Stomach (tissue), 9 donors: ENCODE data around the gene NTM. TPM values are rescaled to one million over a fixed set of nuclear protein-coding genes. Genes with fewer than 3 reads are reported as not detected.

Experiments used
- DNase-seq, 2 donors: peaks; one replicate each; pipeline versions ENCODE4 v3.0.0 to v3.0.0-alpha.2; 2013 to 2019
- H3K27ac ChIP-seq, 5 donors: fragments of 200-600 bp in 4 of 5; sonication (generic) in 4 of 5; one replicate each; pipeline ENCODE4 v1.5.1; 2013 to 2019; ENCODE audit warnings: mild to moderate bottlenecking in 1 of 5, moderate library complexity in 1 of 5
- H3K27me3 ChIP-seq, 3 donors: fragments of 200-600 bp; sonication (generic); one replicate each; pipeline ENCODE4 v1.5.1; 2017 to 2019; ENCODE audit warnings: mixed run types in 1 of 3
- H3K36me3 ChIP-seq, 4 donors: fragments of 200-600 bp; sonication (generic); 1 replicate in 3 of 4; 2 replicates in 1 of 4; pipeline ENCODE4 v1.5.1; 2016 to 2019
- H3K4me1 ChIP-seq, 4 donors: fragments of 200-600 bp; sonication (generic); one replicate each; pipeline ENCODE4 v1.5.1; 2016 to 2019
- H3K4me3 ChIP-seq, 4 donors: fragments of 200-600 bp; sonication (generic) in 3 of 4; one replicate each; pipeline ENCODE4 v1.5.1; 2016 to 2019; ENCODE audit warnings: mild to moderate bottlenecking in 1 of 4
- H3K9me3 ChIP-seq, 4 donors: fragments of 200-600 bp; sonication (generic); one replicate each; pipeline ENCODE4 v1.5.1; 2016 to 2019
- EP300 ChIP-seq: sonication (generic); formaldehyde crosslinking; IDR thresholded peaks from one replicate; pipeline ENCODE4 v1.6.1; 2017; ENCODE audit warnings: antibody characterized with exemption
- POLR2A ChIP-seq, 4 donors: fragments of 450-650 bp; IDR thresholded peaks; one replicate each; pipeline ENCODE4 v1.6.1; 2016; ENCODE audit warnings: antibody characterized with exemption in 4 of 4, control low read depth in 2 of 4, mild to moderate bottlenecking in 1 of 4, moderate library complexity in 1 of 4
- POLR2AphosphoS5 ChIP-seq, 3 donors: sonication (generic); formaldehyde crosslinking; IDR thresholded peaks; one replicate each; pipeline ENCODE4 v1.6.1; 2016; ENCODE audit warnings: antibody characterized with exemption in 3 of 3
- WGBS, 5 donors: extraction: QIAGEN DNeasy Blood & Tissue Kit in 3 of 5; methylation state at CpG; one replicate each; pipeline versions ENCODE4 v1.1.5 to v1.1.7; 2013 to 2018; 5-methylcytosine and 5-hydroxymethylcytosine counted together
- intact Hi-C: fragments of 100-400 bp; cut with DNase I; formaldehyde crosslinking; loops from one replicate; pipeline ENCODE4 v1.15.1; 2023; ENCODE audit warnings: low total_unique reads
- polyA plus RNA-seq, 3 donors: library from polyadenylated mRNA; stranded (reverse); fragments of 200-250 nt; gene quantifications; one replicate each; pipeline ENCODE4 v1.2.3, GENCODE V29; 2013
- total RNA-seq, 5 donors: library from RNA; depleted of rRNA; stranded (reverse); fragments of >200 nt; gene quantifications; one replicate each; pipeline versions ENCODE4 v1.1.0 to v1.2.3, GENCODE V29; 2014 to 2016
- TF ChIP-seq, protein P1 (sequence below), 7 experiments: fragments of 450-650 bp in 4 of 7; fragments of 200-600 bp in 3 of 7; sonication (generic) in 3 of 7; IDR thresholded peaks; one replicate each; pipeline ENCODE4 v1.5.1; 2016 to 2019; ENCODE audit warnings: antibody characterized with exemption in 7 of 7, control low read depth in 2 of 7, mild to moderate bottlenecking in 1 of 7
- donor health status: healthy with polysubstance abuse.
- donor health status: Bipolar disorder and iron deficiency.
- donor health status: healthy.

Gene NTM
- total and polyA plus RNA-seq, 8 donors: 0.50 to 8.4 (median 1.3) TPM; not detected in 3

DNA sequence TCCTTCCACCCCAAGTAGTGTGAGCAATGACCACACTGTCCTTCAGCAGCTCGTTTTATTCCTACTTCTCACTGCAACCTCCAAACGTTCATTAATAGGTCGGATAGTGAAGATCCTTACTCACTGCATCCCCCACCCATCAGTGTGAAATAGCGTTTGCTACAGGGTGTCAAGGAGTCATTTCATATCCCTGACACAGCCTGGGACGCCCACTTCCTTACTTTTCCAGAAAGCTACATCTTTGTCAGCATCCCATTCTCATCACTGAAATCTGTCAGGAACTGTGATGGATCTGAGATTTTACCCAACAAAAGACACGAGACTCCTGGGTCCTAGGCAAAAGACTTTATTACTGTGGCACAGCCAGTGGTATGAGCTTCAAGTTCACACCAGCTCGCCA, 592.4 kb downstream of the NTM start:
- WGBS, 5 donors: 68 to 77% (median 74%) methylated on average over 7 of the region's 7 CpGs

DNA sequence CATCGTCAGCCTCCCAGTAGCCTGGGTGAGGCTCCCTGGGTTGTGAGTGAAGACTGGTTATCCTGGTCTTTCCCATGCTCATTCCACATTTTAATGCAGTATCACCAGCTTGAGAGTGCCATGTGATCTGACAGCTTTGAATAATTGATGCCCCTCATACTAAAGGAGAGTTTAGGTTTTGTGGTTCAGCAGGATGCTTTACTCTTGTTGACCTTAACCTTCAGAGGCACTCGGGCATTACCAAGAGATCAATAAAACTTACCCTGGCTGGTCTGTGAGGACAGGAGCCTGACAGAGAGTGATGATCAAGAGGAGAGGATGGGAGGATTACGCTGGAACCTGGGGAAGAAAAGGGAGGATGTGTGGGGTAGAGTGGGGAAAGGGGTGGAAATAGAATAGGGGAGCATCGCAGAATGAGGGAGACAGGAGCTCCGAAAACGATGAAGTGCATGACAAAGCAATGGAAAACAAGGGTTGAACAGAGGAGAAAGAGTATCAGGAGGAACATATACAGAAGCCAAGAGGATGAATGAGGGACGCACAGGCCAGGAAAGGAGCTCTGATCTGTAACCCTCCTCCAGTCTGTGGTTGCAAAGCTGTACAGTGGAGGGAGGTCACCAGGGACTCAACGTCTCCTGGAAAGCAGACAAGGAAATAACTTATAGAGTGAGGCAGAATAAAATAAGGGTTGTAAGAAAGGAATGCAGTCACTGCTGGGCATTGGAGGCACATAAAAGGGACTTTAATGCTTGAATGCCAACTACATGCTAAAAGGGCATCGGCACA, 594.5 kb downstream of the NTM start:
- H3K4me3 ChIP-seq: no peak overlapping the region
- no peaks in the 10 kb centered on the region for H3K36me3 ChIP-seq
- intact Hi-C loops: no loop called here
- WGBS, 5 donors: 69 to 77% (median 70%) methylated on average over 9 of the region's 9 CpGs
- no peak overlapping the region for H3K27ac ChIP-seq
- no peaks in the 10 kb centered on the region for H3K27me3 ChIP-seq
- no peaks in the 10 kb centered on the region for H3K9me3 ChIP-seq
- TF ChIP-seq, protein P1, sequence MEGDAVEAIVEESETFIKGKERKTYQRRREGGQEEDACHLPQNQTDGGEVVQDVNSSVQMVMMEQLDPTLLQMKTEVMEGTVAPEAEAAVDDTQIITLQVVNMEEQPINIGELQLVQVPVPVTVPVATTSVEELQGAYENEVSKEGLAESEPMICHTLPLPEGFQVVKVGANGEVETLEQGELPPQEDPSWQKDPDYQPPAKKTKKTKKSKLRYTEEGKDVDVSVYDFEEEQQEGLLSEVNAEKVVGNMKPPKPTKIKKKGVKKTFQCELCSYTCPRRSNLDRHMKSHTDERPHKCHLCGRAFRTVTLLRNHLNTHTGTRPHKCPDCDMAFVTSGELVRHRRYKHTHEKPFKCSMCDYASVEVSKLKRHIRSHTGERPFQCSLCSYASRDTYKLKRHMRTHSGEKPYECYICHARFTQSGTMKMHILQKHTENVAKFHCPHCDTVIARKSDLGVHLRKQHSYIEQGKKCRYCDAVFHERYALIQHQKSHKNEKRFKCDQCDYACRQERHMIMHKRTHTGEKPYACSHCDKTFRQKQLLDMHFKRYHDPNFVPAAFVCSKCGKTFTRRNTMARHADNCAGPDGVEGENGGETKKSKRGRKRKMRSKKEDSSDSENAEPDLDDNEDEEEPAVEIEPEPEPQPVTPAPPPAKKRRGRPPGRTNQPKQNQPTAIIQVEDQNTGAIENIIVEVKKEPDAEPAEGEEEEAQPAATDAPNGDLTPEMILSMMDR (IDR thresholded peaks at IDR 0.05): no peak
- TF ChIP-seq POLR2A (IDR thresholded peaks at IDR 0.05): no peak
- no peak for TF ChIP-seq POLR2AphosphoS5 (IDR thresholded peaks at IDR 0.05)
- no peak for TF ChIP-seq EP300
- no peak for DNase-seq
- no peaks in the 10 kb centered on the region for H3K4me1 ChIP-seq

More for the DNA sequence above, 592.4 kb downstream of the NTM start:
- intact Hi-C loops: no loop called here
- Histone ChIP-seq H3K36me3 (no peaks in the 10 kb centered on the region), H3K27ac (no peak overlapping the region), H3K27me3 (no peaks in the 10 kb centered on the region), H3K4me1 (no peaks in the 10 kb centered on the region), H3K4me3 (no peak overlapping the region), H3K9me3 (no peaks in the 10 kb centered on the region)
- TF ChIP-seq, protein P1 (IDR thresholded peaks at IDR 0.05): no peak
- no peak for TF ChIP-seq POLR2A (IDR thresholded peaks at IDR 0.05)
- TF ChIP-seq POLR2AphosphoS5 (IDR thresholded peaks at IDR 0.05): no peak
- no peak for TF ChIP-seq EP300
- DNase-seq: no peak

DNA sequence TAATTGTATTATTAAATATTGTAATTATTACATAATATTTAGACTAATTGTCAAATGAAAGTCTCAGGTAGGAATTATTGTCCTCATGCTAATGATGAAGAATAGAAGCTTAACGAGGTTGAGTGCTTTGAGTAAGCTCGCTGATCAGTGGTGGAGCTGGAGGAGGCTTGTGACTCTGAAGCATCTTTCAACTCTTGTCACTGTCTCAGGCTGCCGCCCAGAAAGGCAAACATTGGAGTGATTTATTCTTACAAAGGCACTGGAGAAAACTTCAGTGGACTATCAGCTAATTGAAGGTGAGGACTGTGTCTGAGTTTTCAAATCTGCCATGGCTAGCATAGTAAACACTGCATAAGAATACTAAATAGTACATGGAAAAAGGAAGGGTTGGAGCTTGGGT, 595.1 kb downstream of the NTM start:
- H3K9me3 ChIP-seq: no peaks in the 10 kb centered on the region
- DNase-seq: no peak
- TF ChIP-seq, protein P1 (IDR thresholded peaks at IDR 0.05): no peak
- TF ChIP-seq POLR2A (IDR thresholded peaks at IDR 0.05): no peak
- TF ChIP-seq EP300: no peak
- TF ChIP-seq POLR2AphosphoS5 (IDR thresholded peaks at IDR 0.05): no peak
- 36 to 60% (median 42%) methylated on average over 3 of the region's 3 CpGs for WGBS, 5 donors
- H3K4me3 ChIP-seq: no peak overlapping the region
- H3K27me3 ChIP-seq: no peaks in the 10 kb centered on the region
- H3K27ac ChIP-seq: no peak overlapping the region
- no peaks in the 10 kb centered on the region for H3K4me1 ChIP-seq
- no peaks in the 10 kb centered on the region for H3K36me3 ChIP-seq
- intact Hi-C loops: no loop called here

DNA sequence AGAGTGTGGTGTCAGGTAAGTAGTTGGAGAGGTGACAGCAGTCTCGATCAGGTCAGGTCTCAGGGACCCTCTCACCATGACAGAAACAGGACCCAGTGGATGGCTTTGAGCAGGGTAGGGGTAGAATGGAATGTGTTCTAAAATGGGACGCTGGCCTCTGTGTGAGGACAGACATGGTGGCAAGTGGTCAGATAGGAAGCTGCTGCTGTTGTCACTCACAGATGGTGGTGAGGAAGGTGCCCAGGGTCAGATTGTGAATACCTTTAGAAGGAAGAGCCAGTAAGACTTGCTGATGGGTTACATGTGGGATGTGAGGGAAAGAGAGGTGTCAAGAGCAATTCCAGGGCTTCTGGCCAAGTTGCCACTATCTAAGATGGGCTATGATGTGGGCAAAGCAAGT, 596.3 kb downstream of the NTM start:
- TF ChIP-seq POLR2A (IDR thresholded peaks at IDR 0.05) (no peak), EP300 (no peak), POLR2AphosphoS5 (IDR thresholded peaks at IDR 0.05) (no peak)
- TF ChIP-seq, protein P1 (IDR thresholded peaks at IDR 0.05): no peak
- intact Hi-C loops: no loop called here
- 69 to 89% (median 78%) methylated on average over 2 of the region's 2 CpGs for WGBS, 5 donors

More for the DNA sequence above, 596.3 kb downstream of the NTM start:
- Histone ChIP-seq H3K4me1 (no peaks in the 10 kb centered on the region), H3K27ac (no peak overlapping the region), H3K36me3 (no peaks in the 10 kb centered on the region), H3K4me3 (no peak overlapping the region), H3K27me3 (no peaks in the 10 kb centered on the region), H3K9me3 (no peaks in the 10 kb centered on the region)
- DNase-seq: no peak
